ENCODE measurements around the gene U2AF2. TPM values are rescaled to one million over a fixed set of nuclear protein-coding genes. Genes with fewer than 3 reads are reported as not detected.

Gene U2AF2
- total RNA-seq, 1 experiment from 2014 or later: 321 TPM

DNA sequence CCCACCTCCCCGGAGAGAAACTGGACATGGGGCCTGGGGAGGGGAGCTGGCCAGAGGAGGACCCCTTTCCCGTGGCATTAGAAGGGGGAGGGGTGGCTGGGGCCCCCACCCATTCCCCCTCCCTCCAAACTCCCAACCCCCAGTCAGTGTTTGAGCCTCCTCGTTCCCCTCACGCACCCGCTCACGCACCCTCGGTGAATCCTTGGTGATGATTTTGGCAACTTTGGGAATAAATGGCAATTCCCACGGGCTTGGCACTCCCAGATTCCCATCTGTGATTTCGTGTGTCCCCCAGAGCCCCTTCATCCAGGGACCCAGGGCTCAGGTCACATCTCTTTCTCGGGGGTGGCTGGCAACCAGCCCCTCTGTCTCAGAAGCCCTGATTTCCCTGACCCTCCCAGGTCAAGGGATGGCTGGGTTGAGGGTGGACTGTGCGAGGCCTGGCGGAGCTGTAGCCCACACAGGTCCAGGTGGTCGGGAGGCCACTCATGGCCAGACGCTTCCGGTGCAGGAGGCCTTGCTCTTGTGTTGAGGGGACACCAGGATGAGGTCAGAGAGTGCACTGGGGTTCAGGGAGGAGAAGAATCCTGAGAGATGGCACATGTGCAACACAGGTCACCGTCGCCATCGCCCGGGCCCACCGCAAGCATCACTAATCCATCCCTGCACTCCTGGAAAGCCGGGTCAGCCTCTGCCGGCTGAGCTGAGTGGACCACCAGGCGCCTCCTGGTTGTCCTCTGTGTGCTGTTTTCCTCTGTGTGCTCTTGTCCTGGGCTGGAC is 40.9 kb downstream of the U2AF2 start:
- Histone ChIP-seq H3K9me3 (ENCODE audit: control insufficient read depth, low read depth, low read length) (no peaks in the 10 kb centered on the region), H3K18ac (ENCODE audit: insufficient read length, low read depth, low read length) (no peak overlapping the region), H3K56ac (ENCODE audit: insufficient read length, low read depth, low read length) (no peak overlapping the region), H3K27me3 (ENCODE audit: insufficient read depth, low read length) (no peaks in the 10 kb centered on the region), H2BK120ac (ENCODE audit: low read depth, low read length, poor library complexity, severe bottlenecking) (no peak overlapping the region), H3K14ac (ENCODE audit: insufficient read depth, low read length) (no peak overlapping the region), H3K4me2 (ENCODE audit: insufficient read depth, insufficient read length, low read length) (no peak overlapping the region), H3K79me1 (ENCODE audit: insufficient read depth, low read depth, low read length, poor library complexity, severe bottlenecking) (no peaks in the 10 kb centered on the region), H4K8ac (replicated peaks; ENCODE audit: insufficient read length, low read depth, low read length) (no peak overlapping the region), H3K23ac (ENCODE audit: insufficient read length, low read depth, low read length) (no peak overlapping the region), H3K9ac (ENCODE audit: extremely low read depth, insufficient read length, low read length) (no peak overlapping the region), H4K91ac (ENCODE audit: insufficient read length, low read depth, low read length) (no peak overlapping the region), H4K5ac (ENCODE audit: insufficient read length, low read depth, low read length) (no peak overlapping the region), H3K23me2 (ENCODE audit: insufficient read length, low read depth, low read length, poor library complexity, severe bottlenecking) (no peaks in the 10 kb centered on the region), H2AFZ (ENCODE audit: low read length) (no peak overlapping the region), H3T11ph (ENCODE audit: low read length) (no peak overlapping the region), H3K79me2 (ENCODE audit: insufficient read depth, low read length) (no peaks in the 10 kb centered on the region), H3K4me1 (ENCODE audit: insufficient read depth, low read length) (no peaks in the 10 kb centered on the region), H3K27ac (ENCODE audit: insufficient read length, low read depth, low read length) (no peak overlapping the region), H2BK5ac (ENCODE audit: insufficient read length, low read length) (no peak overlapping the region), H2BK12ac (ENCODE audit: insufficient read length, low read depth, low read length) (no peak overlapping the region), H2AK5ac (ENCODE audit: insufficient read length, low read length) (no peak overlapping the region), H4K20me1 (ENCODE audit: control insufficient read depth, insufficient read depth, insufficient read length) (no peaks in the 10 kb centered on the region), H2BK15ac (ENCODE audit: low read depth, low read length) (no peak overlapping the region), H2BK20ac (ENCODE audit: low read depth, low read length, poor library complexity, severe bottlenecking) (no peak overlapping the region), H3K4ac (ENCODE audit: low read depth, low read length) (no peak overlapping the region)
- H3K27ac Mint-ChIP-seq: no peak overlapping the region
- H3K9me3 Mint-ChIP-seq: peaks cover 0 to 3% of the 10 kb centered on the region in 2 experiments; a peak in 1 of 5 replicates
- no CpG with 5 or more reads among the region's 23 CpGs for WGBS (ENCODE audit: extremely low coverage, insufficient read length, low lambda C conversion rate)
- no peak for DNase-seq
- H3K36me3 Mint-ChIP-seq (ENCODE audit: insufficient read depth in 1 of 3, low read depth in 3 of 3): peaks cover 29 to 67% (median 64%) of the 10 kb centered on the region in 3 experiments
- no peaks in the 10 kb centered on the region for H3K4me1 Mint-ChIP-seq
- no peak overlapping the region; a peak in 1 of 5 replicates for H3K4me3 Mint-ChIP-seq
- no peaks in the 10 kb centered on the region for H3K27me3 Mint-ChIP-seq (ENCODE audit: low read depth)
- TF ChIP-seq, protein P1, sequence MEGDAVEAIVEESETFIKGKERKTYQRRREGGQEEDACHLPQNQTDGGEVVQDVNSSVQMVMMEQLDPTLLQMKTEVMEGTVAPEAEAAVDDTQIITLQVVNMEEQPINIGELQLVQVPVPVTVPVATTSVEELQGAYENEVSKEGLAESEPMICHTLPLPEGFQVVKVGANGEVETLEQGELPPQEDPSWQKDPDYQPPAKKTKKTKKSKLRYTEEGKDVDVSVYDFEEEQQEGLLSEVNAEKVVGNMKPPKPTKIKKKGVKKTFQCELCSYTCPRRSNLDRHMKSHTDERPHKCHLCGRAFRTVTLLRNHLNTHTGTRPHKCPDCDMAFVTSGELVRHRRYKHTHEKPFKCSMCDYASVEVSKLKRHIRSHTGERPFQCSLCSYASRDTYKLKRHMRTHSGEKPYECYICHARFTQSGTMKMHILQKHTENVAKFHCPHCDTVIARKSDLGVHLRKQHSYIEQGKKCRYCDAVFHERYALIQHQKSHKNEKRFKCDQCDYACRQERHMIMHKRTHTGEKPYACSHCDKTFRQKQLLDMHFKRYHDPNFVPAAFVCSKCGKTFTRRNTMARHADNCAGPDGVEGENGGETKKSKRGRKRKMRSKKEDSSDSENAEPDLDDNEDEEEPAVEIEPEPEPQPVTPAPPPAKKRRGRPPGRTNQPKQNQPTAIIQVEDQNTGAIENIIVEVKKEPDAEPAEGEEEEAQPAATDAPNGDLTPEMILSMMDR (conservative IDR thresholded peaks at IDR 0.05): no peak
